ENCODE measurements around the gene HNRNPU.

The HNRNPU gene

DNA sequence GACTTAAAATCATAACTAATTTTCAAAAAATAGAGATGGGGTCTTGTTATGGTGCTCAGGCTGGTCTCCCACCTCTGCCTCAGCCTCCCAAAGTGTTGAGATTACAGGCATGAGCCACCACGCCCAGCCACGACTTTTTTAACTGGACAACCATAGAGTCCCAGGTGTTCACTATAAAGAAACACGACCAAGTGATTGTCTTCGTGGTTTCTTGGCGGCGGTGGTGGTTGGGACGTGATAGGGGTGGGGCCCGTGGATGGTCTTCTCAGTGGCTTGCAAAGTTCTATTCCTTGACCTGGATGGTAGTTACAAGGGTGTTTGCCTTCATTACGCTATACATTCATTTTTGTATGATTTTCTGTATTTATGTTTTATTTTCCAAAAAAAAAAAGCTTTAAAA, 63.5 kb downstream of the HNRNPU start:
- no peak for DNase-seq

Data from eye (tissue), 1 donor.